ENCODE results near the gene SLC11A1. TPM values are rescaled to one million over a fixed set of nuclear protein-coding genes. Genes with fewer than 3 reads are reported as not detected.

SLC11A1 gene
- total RNA-seq, 2 experiments from 2014 or later = 0.57 to 0.78 TPM

DNA sequence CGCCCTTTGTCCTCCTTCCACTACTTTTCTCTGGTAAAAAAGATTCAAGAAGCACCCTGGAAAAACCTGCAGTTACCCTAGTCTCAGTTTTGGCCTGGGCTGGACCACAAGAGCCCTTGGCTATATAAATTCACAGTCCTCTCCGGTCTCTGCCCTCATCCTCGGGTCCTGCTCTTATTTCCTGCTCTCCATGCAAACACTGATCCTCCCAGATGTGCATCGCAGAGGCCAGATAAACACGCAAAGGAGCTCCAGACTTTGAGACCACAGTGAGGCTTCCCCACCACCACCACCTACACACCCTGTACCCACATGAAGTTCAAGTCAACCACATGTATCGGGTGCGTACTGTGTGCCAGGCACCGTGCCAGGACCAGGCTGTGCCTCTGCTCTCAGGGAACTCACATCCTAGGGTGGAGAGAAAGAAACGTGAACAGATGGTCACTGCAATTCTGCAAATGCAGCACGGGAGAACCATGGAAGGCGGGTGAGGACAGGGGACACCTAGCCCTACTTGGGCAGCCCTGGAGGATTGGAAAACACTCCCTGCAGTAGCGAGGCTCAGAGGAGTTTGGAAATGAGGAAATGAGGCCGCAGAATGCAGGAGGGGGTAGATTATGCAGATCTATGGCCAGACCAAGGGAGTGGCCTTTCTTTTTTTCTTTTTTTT is 25.0 kb downstream of the SLC11A1 start:
- no peaks in the 10 kb centered on the region; the same call in 1 of the 2 replicates for H3K79me2 ChIP-seq (ENCODE audit: insufficient read depth, low read depth, low read length)
- POLR2A ChIA-PET = interaction anchor here (0.9 to 1.0 kb wide), 2 partner anchors 143 to 151 kb away, joined by 3 to 4 read pairs; no protein-coding TSS in a partner anchor
- H4K20me1 ChIP-seq (ENCODE audit: insufficient read depth, low read length) = no peaks in the 10 kb centered on the region
- peak overlapping the region; percentile 48 for H3K27ac ChIP-seq (ENCODE audit: low read depth, low read length, poor library complexity, severe bottlenecking)
- H3K36me3 ChIP-seq (ENCODE audit: insufficient read depth, low read length) = peaks cover 34% of the 10 kb centered on the region
- H3K9me3 ChIP-seq (ENCODE audit: low read length) = no peaks in the 10 kb centered on the region
- BruUV-seq (replicated peaks) = TSS peak; percentile 7
- peak overlapping the region; percentile 75; the same call in 1 of the 2 replicates for H2AFZ ChIP-seq (ENCODE audit: low read length)
- TF ChIP-seq, protein P1, sequence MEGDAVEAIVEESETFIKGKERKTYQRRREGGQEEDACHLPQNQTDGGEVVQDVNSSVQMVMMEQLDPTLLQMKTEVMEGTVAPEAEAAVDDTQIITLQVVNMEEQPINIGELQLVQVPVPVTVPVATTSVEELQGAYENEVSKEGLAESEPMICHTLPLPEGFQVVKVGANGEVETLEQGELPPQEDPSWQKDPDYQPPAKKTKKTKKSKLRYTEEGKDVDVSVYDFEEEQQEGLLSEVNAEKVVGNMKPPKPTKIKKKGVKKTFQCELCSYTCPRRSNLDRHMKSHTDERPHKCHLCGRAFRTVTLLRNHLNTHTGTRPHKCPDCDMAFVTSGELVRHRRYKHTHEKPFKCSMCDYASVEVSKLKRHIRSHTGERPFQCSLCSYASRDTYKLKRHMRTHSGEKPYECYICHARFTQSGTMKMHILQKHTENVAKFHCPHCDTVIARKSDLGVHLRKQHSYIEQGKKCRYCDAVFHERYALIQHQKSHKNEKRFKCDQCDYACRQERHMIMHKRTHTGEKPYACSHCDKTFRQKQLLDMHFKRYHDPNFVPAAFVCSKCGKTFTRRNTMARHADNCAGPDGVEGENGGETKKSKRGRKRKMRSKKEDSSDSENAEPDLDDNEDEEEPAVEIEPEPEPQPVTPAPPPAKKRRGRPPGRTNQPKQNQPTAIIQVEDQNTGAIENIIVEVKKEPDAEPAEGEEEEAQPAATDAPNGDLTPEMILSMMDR (conservative IDR thresholded peaks at IDR 0.05; ENCODE audit: low read length) = no peak
- TF ChIP-seq EZH2phosphoT487 (IDR thresholded peaks at IDR 0.05; ENCODE audit: borderline replicate concordance, low read depth, low read length) = no peak
- no peak for DNase-seq (ENCODE audit: low spot score)
- intact Hi-C loops (cut with micrococcal nuclease; ENCODE audit: unreplicated experiment) = loop anchor here (1.0 to 2.0 kb wide), 2 partner anchors 59 to 242 kb away; no protein-coding TSS in a partner anchor
- CTCF ChIA-PET (ENCODE audit: unreplicated experiment) = no interaction called here
- peak overlapping the region; percentile 64 for H3K4me2 ChIP-seq (ENCODE audit: low read length)
- peaks cover 47% of the 10 kb centered on the region for H3K4me1 ChIP-seq (ENCODE audit: insufficient read depth, low read length, poor library complexity, severe bottlenecking)
- peak overlapping the region; percentile 45 for H3K4me3 ChIP-seq (ENCODE audit: low read depth, low read length, poor library complexity, severe bottlenecking)
- H3K9me2 ChIP-seq (ENCODE audit: insufficient read depth, low read length) = no peaks in the 10 kb centered on the region

DNA sequence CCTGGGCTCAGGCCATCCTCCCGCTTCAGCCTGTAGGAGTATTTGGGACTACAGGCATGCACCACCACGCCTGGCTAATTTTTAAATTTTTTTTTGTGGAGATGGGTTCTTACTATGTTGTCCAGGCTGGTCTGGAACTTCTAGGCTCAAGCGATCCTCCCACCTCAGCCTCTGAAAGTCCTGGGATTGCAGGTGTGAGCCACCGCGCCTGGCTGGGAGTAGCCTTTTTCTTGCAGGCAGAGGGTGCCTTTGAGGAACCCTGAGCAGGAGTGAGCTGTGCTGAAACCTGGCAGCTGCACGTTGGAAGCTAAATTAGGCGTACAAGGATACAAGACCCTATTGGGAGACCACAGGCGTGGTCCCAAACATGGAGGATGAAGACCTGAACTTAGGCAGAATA is 25.6 kb downstream of the SLC11A1 start:
- peak; percentile 9 for DNase-seq (ENCODE audit: low spot score)
- CTCF ChIA-PET (ENCODE audit: unreplicated experiment) = no interaction called here
- H3K9me3 ChIP-seq (ENCODE audit: low read length) = no peaks in the 10 kb centered on the region
- no peaks in the 10 kb centered on the region for H3K9me2 ChIP-seq (ENCODE audit: insufficient read depth, low read length)
- H3K79me2 ChIP-seq (ENCODE audit: insufficient read depth, low read depth, low read length) = no peaks in the 10 kb centered on the region
- intact Hi-C loops (cut with micrococcal nuclease; ENCODE audit: unreplicated experiment) = loop anchor here (2.0 kb wide), 1 partner anchor 241 kb away; no protein-coding TSS in a partner anchor
- no peak overlapping the region for H2AFZ ChIP-seq (ENCODE audit: low read length)
- POLR2A ChIA-PET = no interaction called here
- H3K4me3 ChIP-seq (ENCODE audit: low read depth, low read length, poor library complexity, severe bottlenecking) = no peak overlapping the region
- TF ChIP-seq, protein P1 (conservative IDR thresholded peaks at IDR 0.05; ENCODE audit: low read length) = no peak
- no peak for TF ChIP-seq EZH2phosphoT487 (IDR thresholded peaks at IDR 0.05; ENCODE audit: borderline replicate concordance, low read depth, low read length)
- peaks cover 47% of the 10 kb centered on the region for H3K4me1 ChIP-seq (ENCODE audit: insufficient read depth, low read length, poor library complexity, severe bottlenecking)
- no peak overlapping the region for H3K4me2 ChIP-seq (ENCODE audit: low read length)
- H3K36me3 ChIP-seq (ENCODE audit: insufficient read depth, low read length) = peaks cover 27% of the 10 kb centered on the region; the same call in 1 of the 2 replicates
- H4K20me1 ChIP-seq (ENCODE audit: insufficient read depth, low read length) = no peaks in the 10 kb centered on the region
- H3K27ac ChIP-seq (ENCODE audit: low read depth, low read length, poor library complexity, severe bottlenecking) = no peak overlapping the region
- no TSS peak for BruUV-seq (replicated peaks)

DNA sequence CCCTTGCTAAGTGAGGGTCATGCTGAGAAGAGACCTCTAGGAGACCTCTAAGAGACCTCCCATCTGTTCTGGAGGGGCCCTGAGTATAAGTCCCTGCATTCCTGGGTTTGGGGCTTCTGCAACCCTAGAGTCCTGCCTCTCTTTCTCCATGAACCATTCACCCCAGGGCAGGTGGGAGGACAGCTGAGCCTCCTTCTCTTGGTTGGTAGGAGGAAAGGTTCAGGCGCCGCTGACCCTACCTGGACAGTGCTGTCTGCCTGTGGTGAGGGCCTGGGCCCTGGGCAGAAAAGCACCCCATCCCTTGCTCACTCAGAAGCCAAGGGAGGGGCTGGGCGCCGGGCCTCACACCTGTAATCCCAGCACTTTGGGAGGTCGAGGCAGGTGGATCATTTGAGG is 36.2 kb downstream of the SLC11A1 start:
- H2AFZ ChIP-seq (ENCODE audit: low read length) = no peak overlapping the region
- no peaks in the 10 kb centered on the region for H4K20me1 ChIP-seq (ENCODE audit: insufficient read depth, low read length)
- TF ChIP-seq EZH2phosphoT487 (IDR thresholded peaks at IDR 0.05; ENCODE audit: borderline replicate concordance, low read depth, low read length) = no peak
- TF ChIP-seq, protein P1 (conservative IDR thresholded peaks at IDR 0.05; ENCODE audit: low read length) = no peak
- intact Hi-C loops (cut with micrococcal nuclease; ENCODE audit: unreplicated experiment) = no loop called here
- no peak overlapping the region for H3K27ac ChIP-seq (ENCODE audit: low read depth, low read length, poor library complexity, severe bottlenecking)
- POLR2A ChIA-PET = no interaction called here
- no peaks in the 10 kb centered on the region for H3K36me3 ChIP-seq (ENCODE audit: insufficient read depth, low read length)
- CTCF ChIA-PET (ENCODE audit: unreplicated experiment) = no interaction called here
- H3K9me2 ChIP-seq (ENCODE audit: insufficient read depth, low read length) = no peaks in the 10 kb centered on the region
- H3K79me2 ChIP-seq (ENCODE audit: insufficient read depth, low read depth, low read length) = no peaks in the 10 kb centered on the region
- no peaks in the 10 kb centered on the region for H3K4me1 ChIP-seq (ENCODE audit: insufficient read depth, low read length, poor library complexity, severe bottlenecking)
- H3K4me2 ChIP-seq (ENCODE audit: low read length) = no peak overlapping the region
- BruUV-seq (replicated peaks) = no TSS peak
- no peak for DNase-seq (ENCODE audit: low spot score)
- H3K4me3 ChIP-seq (ENCODE audit: low read depth, low read length, poor library complexity, severe bottlenecking) = no peak overlapping the region
- no peaks in the 10 kb centered on the region for H3K9me3 ChIP-seq (ENCODE audit: low read length)
